Activated T-cell treated with anti-CD3 and anti-CD28 coated beads, Interleukin-2, amount 50 U/mL, for 1 hour (primary cell): Measurements from ENCODE around the gene CDC14C.

Source experiments
- DNase-seq: peaks from one replicate; pipeline ENCODE4 v3.0.0-alpha.2; 2020

The CDC14C gene

DNA sequence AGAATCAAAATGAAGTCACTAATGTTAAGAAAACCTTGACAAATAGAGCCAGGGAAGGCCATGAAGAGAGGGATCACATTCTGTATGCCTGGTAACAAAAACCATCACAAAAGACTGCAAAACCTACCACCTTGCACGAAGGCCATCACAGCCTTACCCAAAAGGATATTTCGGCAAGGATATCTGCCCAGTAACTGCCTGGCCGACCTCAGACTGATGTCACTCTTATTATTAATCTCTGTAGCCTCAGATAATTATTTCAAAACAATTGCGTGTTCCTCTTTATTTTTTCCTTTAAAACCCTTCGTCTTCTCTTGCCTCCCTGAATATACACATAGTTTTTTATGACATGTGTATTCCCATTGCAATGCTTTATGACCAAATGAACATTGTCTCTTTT is 52.5 kb downstream of the CDC14C start:
- DNase-seq, result no peak
